ENCODE measurements around the gene C15orf61. TPM values are rescaled to one million over a fixed set of nuclear protein-coding genes. Genes with fewer than 3 reads are reported as not detected.

C15orf61 gene
- total and polyA plus RNA-seq, 4 donors, result 1.4 to 5.6 (median 2.5) TPM

DNA sequence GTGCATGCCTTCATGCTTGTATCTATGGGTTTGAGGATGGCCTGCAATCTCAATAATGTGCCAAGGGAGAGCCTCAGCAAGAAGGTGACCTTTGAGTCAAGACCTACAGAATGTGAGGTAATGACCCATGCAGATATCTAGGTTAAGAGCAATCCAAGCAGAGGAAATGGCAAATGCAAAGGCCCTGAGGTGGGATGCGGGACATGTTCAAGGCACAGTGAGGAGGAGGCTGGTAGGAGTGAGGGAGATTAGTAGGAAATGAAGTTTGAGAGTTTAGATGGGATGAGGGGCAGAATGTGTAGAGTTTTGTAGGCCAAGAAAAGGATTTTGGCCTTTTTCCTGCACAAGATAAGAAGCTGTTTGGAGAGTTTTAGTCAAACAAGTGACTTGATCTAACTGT lies 16.8 kb downstream of the C15orf61 start:
- Histone ChIP-seq H3K27me3 (ENCODE audit: control insufficient read depth in 4 of 4, insufficient read depth in 4 of 4, low read length in 3 of 4) (no peaks in the 10 kb centered on the region), H3K27ac (ENCODE audit: low read depth in 1 of 2, low read length in 2 of 2) (no peak overlapping the region), H3K9ac (ENCODE audit: low read depth in 1 of 2, low read length in 2 of 2) (no peak overlapping the region), H3K9me3 (ENCODE audit: control insufficient read depth in 4 of 4, low read length in 3 of 4) (no peaks in the 10 kb centered on the region), H3K36me3 (ENCODE audit: control insufficient read depth in 4 of 4, insufficient read depth in 3 of 4, low read depth in 1 of 4, low read length in 3 of 4) (no peaks in the 10 kb centered on the region), H3K4me1 (ENCODE audit: control insufficient read depth in 4 of 4, insufficient read depth in 4 of 4, low read length in 3 of 4) (peaks cover 0 to 2% (median 0%) of the 10 kb centered on the region in 4 donors), H3K4me3 (ENCODE audit: low read depth in 1 of 3, low read length in 3 of 3) (no peak overlapping the region)
- WGBS, result 95% methylated on average over 1 of the region's 1 CpG
- no peak for DNase-seq (ENCODE audit: low spot score)
- no peak for TF ChIP-seq GABPA (IDR thresholded peaks at IDR 0.05 in 1 of 2, conservative IDR thresholded peaks at IDR 0.05 in 1 of 2)
- TF ChIP-seq RXRA (IDR thresholded peaks at IDR 0.05), result no peak
- TF ChIP-seq, protein P1, sequence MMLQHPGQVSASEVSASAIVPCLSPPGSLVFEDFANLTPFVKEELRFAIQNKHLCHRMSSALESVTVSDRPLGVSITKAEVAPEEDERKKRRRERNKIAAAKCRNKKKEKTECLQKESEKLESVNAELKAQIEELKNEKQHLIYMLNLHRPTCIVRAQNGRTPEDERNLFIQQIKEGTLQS (IDR thresholded peaks at IDR 0.05), result no peak
- no peak for TF ChIP-seq YY1 (IDR thresholded peaks at IDR 0.05)
- TF ChIP-seq HNF4G (IDR thresholded peaks at IDR 0.05), result no peak
- no peak for TF ChIP-seq FOXA2 (IDR thresholded peaks at IDR 0.05)
- TF ChIP-seq SP1 (IDR thresholded peaks at IDR 0.05), result no peak
- TF ChIP-seq, protein P2, sequence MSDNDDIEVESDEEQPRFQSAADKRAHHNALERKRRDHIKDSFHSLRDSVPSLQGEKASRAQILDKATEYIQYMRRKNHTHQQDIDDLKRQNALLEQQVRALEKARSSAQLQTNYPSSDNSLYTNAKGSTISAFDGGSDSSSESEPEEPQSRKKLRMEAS (IDR thresholded peaks at IDR 0.05), result no peak
- TF ChIP-seq, protein P3, sequence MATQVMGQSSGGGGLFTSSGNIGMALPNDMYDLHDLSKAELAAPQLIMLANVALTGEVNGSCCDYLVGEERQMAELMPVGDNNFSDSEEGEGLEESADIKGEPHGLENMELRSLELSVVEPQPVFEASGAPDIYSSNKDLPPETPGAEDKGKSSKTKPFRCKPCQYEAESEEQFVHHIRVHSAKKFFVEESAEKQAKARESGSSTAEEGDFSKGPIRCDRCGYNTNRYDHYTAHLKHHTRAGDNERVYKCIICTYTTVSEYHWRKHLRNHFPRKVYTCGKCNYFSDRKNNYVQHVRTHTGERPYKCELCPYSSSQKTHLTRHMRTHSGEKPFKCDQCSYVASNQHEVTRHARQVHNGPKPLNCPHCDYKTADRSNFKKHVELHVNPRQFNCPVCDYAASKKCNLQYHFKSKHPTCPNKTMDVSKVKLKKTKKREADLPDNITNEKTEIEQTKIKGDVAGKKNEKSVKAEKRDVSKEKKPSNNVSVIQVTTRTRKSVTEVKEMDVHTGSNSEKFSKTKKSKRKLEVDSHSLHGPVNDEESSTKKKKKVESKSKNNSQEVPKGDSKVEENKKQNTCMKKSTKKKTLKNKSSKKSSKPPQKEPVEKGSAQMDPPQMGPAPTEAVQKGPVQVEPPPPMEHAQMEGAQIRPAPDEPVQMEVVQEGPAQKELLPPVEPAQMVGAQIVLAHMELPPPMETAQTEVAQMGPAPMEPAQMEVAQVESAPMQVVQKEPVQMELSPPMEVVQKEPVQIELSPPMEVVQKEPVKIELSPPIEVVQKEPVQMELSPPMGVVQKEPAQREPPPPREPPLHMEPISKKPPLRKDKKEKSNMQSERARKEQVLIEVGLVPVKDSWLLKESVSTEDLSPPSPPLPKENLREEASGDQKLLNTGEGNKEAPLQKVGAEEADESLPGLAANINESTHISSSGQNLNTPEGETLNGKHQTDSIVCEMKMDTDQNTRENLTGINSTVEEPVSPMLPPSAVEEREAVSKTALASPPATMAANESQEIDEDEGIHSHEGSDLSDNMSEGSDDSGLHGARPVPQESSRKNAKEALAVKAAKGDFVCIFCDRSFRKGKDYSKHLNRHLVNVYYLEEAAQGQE (IDR thresholded peaks at IDR 0.05), result no peak
- TF ChIP-seq TAF1 (conservative IDR thresholded peaks at IDR 0.05), result no peak
- TF ChIP-seq RAD21 (IDR thresholded peaks at IDR 0.05), result no peak
- TF ChIP-seq FOXA1 (IDR thresholded peaks at IDR 0.05), result no peak
- TF ChIP-seq JUND (IDR thresholded peaks at IDR 0.05), result no peak
- TF ChIP-seq HNF4A (conservative IDR thresholded peaks at IDR 0.05), result no peak
- no peak for TF ChIP-seq NR2F2 (IDR thresholded peaks at IDR 0.05)
- TF ChIP-seq, protein P4, sequence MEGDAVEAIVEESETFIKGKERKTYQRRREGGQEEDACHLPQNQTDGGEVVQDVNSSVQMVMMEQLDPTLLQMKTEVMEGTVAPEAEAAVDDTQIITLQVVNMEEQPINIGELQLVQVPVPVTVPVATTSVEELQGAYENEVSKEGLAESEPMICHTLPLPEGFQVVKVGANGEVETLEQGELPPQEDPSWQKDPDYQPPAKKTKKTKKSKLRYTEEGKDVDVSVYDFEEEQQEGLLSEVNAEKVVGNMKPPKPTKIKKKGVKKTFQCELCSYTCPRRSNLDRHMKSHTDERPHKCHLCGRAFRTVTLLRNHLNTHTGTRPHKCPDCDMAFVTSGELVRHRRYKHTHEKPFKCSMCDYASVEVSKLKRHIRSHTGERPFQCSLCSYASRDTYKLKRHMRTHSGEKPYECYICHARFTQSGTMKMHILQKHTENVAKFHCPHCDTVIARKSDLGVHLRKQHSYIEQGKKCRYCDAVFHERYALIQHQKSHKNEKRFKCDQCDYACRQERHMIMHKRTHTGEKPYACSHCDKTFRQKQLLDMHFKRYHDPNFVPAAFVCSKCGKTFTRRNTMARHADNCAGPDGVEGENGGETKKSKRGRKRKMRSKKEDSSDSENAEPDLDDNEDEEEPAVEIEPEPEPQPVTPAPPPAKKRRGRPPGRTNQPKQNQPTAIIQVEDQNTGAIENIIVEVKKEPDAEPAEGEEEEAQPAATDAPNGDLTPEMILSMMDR (IDR thresholded peaks at IDR 0.05; ENCODE audit: low read depth, low read length, missing input control), result no peak
- TF ChIP-seq EGR1 (IDR thresholded peaks at IDR 0.05; ENCODE audit: low read depth in 2 of 2), result no peak

DNA sequence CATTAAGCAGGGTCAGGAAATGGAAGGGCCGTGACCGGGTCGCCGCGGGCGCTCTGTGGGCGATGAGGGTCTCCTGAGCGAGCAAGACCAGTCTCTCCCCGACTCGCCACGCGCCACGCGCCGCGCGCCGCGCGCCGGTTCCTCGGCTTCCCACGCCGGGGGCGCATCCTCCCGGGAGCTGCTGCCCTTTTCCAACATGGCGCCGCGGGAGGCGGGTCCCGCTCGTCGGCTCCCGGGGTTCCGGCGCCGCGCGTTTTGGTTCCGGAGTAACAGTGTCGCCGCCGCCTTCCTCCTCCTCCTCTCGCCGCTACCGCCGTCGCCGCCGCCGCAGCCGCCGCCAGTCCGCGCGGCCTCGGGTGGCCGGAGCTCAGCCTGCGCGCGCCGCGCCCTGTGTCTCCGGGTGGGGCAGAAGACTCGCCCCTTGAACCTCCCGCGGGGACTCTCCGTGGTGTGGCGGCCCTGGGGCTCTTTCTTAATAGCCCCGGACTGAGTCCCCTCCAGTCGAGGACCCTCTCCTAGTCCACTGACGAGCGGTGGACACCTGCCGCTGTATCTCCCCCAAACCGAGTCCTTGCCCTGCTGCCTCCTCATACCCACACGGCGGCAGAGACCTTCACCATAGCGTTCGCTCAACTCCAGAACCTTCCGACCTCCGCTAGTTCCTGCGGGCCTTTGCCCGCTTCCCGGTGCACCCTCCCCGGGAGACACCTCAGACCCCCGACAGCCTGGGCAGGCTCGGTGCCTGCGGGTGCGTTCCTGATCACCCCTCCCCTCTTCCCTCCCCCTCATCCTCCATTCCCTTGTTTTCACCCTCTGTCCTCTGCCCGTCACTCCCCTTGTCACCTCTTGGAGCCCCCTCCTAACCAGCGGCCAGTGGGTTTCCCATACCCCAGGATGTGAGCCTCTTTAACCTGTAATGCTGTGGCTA lies 21.8 kb downstream of the C15orf61 start, which contains the start of gene MAP2K5:
TSS of gene MAP2K5 (plus strand) at position 284 of the 928 bp plus-strand sequence. CDS start at position 917, 633 bp downstream.
- Histone ChIP-seq H3K4me3 (ENCODE audit: low read depth in 1 of 3, low read length in 3 of 3) (peak within 1 kb of the TSS; percentile 73 to 99 (median 98)), H3K9me3 (ENCODE audit: control insufficient read depth in 4 of 4, low read length in 3 of 4) (no peaks in the 10 kb centered on the region)
- TF ChIP-seq HNF4G (IDR thresholded peaks at IDR 0.05) (no peak), NR2F2 (IDR thresholded peaks at IDR 0.05) (no peak), TAF1 (conservative IDR thresholded peaks at IDR 0.05) (no peak), EGR1 (IDR thresholded peaks at IDR 0.05; ENCODE audit: low read depth in 2 of 2) (no peak), FOXA1 (IDR thresholded peaks at IDR 0.05) (no peak), HNF4A (conservative IDR thresholded peaks at IDR 0.05) (no peak), RXRA (IDR thresholded peaks at IDR 0.05) (no peak), YY1 (IDR thresholded peaks at IDR 0.05) (peak; percentile 97), FOXA2 (IDR thresholded peaks at IDR 0.05) (no peak), JUND (IDR thresholded peaks at IDR 0.05) (no peak)
- TF ChIP-seq, protein P2 (IDR thresholded peaks at IDR 0.05), result no peak
- TF ChIP-seq, protein P3 (IDR thresholded peaks at IDR 0.05), result no peak
- TF ChIP-seq, protein P5, sequence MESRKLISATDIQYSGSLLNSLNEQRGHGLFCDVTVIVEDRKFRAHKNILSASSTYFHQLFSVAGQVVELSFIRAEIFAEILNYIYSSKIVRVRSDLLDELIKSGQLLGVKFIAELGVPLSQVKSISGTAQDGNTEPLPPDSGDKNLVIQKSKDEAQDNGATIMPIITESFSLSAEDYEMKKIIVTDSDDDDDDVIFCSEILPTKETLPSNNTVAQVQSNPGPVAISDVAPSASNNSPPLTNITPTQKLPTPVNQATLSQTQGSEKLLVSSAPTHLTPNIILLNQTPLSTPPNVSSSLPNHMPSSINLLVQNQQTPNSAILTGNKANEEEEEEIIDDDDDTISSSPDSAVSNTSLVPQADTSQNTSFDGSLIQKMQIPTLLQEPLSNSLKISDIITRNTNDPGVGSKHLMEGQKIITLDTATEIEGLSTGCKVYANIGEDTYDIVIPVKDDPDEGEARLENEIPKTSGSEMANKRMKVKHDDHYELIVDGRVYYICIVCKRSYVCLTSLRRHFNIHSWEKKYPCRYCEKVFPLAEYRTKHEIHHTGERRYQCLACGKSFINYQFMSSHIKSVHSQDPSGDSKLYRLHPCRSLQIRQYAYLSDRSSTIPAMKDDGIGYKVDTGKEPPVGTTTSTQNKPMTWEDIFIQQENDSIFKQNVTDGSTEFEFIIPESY (IDR thresholded peaks at IDR 0.05), result no peak

More for the DNA sequence above, 21.8 kb downstream of the C15orf61 start, which contains the start of gene MAP2K5:
- Histone ChIP-seq H3K36me3 (ENCODE audit: control insufficient read depth in 4 of 4, insufficient read depth in 3 of 4, low read depth in 1 of 4, low read length in 3 of 4) (peaks cover 0 to 5% (median 0%) of the 10 kb centered on the region in 4 donors), H3K9ac (ENCODE audit: low read depth in 1 of 2, low read length in 2 of 2) (peak within 1 kb of the TSS; percentile 71 to 74), H3K27me3 (ENCODE audit: control insufficient read depth in 4 of 4, insufficient read depth in 4 of 4, low read length in 3 of 4) (no peaks in the 10 kb centered on the region), H3K27ac (ENCODE audit: low read depth in 1 of 2, low read length in 2 of 2) (peak within 1 kb of the TSS; percentile 79 to 87), H3K4me1 (ENCODE audit: control insufficient read depth in 4 of 4, insufficient read depth in 4 of 4, low read length in 3 of 4) (peaks cover 0 to 12% (median 9%) of the 10 kb centered on the region in 4 donors)
- DNase-seq (ENCODE audit: low spot score), result peak; percentile 84
- under 1% methylated on average over 88 of the region's 91 CpGs for WGBS
